ENCODE measurements around the gene LYG1. TPM values are rescaled to one million over a fixed set of nuclear protein-coding genes. Genes with fewer than 3 reads are reported as not detected.
A peak's percentile ranks its signal among the peaks of the same experiment; 100 is the strongest.

LYG1 gene
- total and polyA plus RNA-seq, 2 of the 4 experiments (the other 2 are of a cell fraction) = 1.2 TPM; not detected in 1

DNA sequence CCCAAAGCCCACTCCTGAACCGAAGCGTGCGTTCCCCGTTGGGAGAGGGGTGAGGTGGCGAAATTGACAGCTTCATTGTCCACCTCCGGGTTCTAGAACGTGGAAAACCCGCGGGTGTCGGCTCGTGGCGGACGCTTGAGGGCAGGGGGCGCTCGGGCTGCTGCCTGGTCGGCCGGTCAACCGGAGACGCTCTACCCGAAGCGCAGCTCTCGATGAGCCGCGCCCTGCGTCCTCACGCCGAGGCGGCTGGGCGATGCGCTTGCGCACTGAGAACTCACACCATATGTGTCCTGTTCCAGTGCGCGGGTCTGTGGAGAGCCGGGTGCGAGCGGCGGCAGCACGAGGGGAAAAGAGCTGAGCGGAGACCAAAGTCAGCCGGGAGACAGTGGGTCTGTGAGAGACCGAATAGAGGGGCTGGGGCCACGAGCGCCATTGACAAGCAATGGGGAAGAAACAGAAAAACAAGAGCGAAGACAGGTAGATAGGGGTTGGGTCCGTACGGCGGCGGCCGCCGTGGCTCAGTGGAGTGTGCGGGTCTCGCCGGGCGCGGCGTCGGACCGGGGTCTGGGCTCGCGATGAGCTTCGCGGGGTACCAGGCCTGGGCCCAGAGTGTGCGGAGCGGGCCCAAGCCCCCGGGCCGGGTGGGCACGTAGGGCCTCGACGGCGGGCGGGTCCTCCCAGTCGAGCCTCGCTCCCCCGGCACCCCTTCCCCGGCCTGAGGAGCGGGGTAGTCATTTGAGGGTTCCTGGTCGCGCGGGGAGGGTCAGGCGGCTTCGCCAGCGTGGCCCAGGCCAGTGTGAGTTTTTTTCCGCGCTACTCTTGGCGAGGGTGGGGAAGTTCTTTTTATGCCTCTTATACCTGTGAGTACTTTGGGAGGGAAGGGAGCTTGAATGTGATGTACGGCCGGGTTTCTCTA is 36.4 kb upstream of the LYG1 start, which contains the start of gene EIF5B:
Gene EIF5B, plus strand, starts transcription at position 277 of the 916 bp plus-strand sequence. Its CDS starts 166 bp downstream, at position 443.
- peak; percentile 86 for ATAC-seq (ENCODE audit: low read depth)
- Histone ChIP-seq H3K9me3 (ENCODE audit: control insufficient read depth, insufficient read depth, low read length) (no peaks in the 10 kb centered on the region), H3K4ac (ENCODE audit: low read depth, low read length) (peak within 1 kb of the TSS; percentile 71), H4K20me1 (ENCODE audit: insufficient read depth, low read length) (peaks cover 25% of the 10 kb centered on the region; the same call in 1 of the 2 replicates), H2BK5ac (ENCODE audit: low read depth, low read length, poor library complexity, severe bottlenecking) (peak within 1 kb of the TSS; percentile 61), H2AFZ (replicated peaks; ENCODE audit: low read length, poor library complexity) (peak within 1 kb of the TSS; percentile 98), H2BK120ac (ENCODE audit: low read depth, low read length) (0 out of 2 replicates have a peak within 1 kb of the TSS, but pooled peaks have one; percentile 29), H2BK20ac (ENCODE audit: low read depth, low read length) (no peak within 1 kb of the TSS), H3K4me2 (ENCODE audit: low read depth, low read length) (peak within 1 kb of the TSS; percentile 94), H2AK5ac (ENCODE audit: low read depth, low read length) (no peak within 1 kb of the TSS; the same call in 1 of the 2 replicates), H2BK15ac (ENCODE audit: low read depth, low read length) (no peak within 1 kb of the TSS), H3K9me1 (ENCODE audit: insufficient read depth, low read length) (no peaks in the 10 kb centered on the region), H3K27me3 (ENCODE audit: control insufficient read depth, insufficient read depth, low read length) (no peaks in the 10 kb centered on the region), H3K4me3 (ENCODE audit: insufficient read depth, low read depth, low read length) (peak within 1 kb of the TSS; percentile 69), H4K5ac (ENCODE audit: low read depth, low read length) (peak within 1 kb of the TSS; percentile 63; the same call in 1 of the 2 replicates), H3K18ac (ENCODE audit: low read depth, low read length) (peak within 1 kb of the TSS; percentile 34; the same call in 1 of the 2 replicates), H3K9ac (ENCODE audit: low read depth, low read length) (peak within 1 kb of the TSS; percentile 76), H3K14ac (replicated peaks; ENCODE audit: low read depth, low read length) (peak within 1 kb of the TSS; percentile 68), H4K8ac (ENCODE audit: low read depth in 2 of 2, low read length in 2 of 2) (peak within 1 kb of the TSS; percentile 78 to 92), H3K36me3 (ENCODE audit: control insufficient read depth, insufficient read depth, low read length) (peaks cover 1% of the 10 kb centered on the region; the same call in 1 of the 2 replicates), H3K27ac (ENCODE audit: insufficient read depth, low read length) (peak within 1 kb of the TSS; percentile 75), H3K23ac (ENCODE audit: low read depth, low read length) (peak within 1 kb of the TSS; percentile 90), H3K56ac (ENCODE audit: extremely low read depth, insufficient read depth, low read length) (peak within 1 kb of the TSS; percentile 51), H3K4me1 (ENCODE audit: control insufficient read depth, insufficient read depth, low read length) (no peaks in the 10 kb centered on the region), H2AK9ac (replicated peaks; ENCODE audit: low read depth, low read length, poor library complexity) (peak within 1 kb of the TSS; percentile 50), H3K79me1 (ENCODE audit: low read depth in 1 of 2, low read length in 2 of 2) (peaks cover 0 to 35% of the 10 kb centered on the region in 2 experiments; a peak in 3 of 4 replicates), H4K91ac (ENCODE audit: insufficient read depth, low read depth, low read length) (peak within 1 kb of the TSS; percentile 28; the same call in 1 of the 2 replicates)
- dilution Hi-C loops (cut with HindIII; ENCODE audit: low sequenced_read_pairs, unreplicated experiment) (no loop called here), in situ Hi-C loops (cut with MboI; ENCODE audit: low sequenced_read_pairs) (loop anchor here (10.0 kb wide), 1 partner anchor 153 kb away; the partner anchor contains the start of genes MITD1 and MRPL30), intact Hi-C loops (cut with micrococcal nuclease) (loop anchor here (1.0 kb wide), 1 partner anchor 153 kb away; the partner anchor contains the start of gene REV1)
- ChIA-PET CTCF (interaction anchor here (0.7 to 1.3 kb wide), 5 partner anchors 13 to 461 kb away, joined by 3 to 4 read pairs (median 3); no protein-coding TSS in a partner anchor), POLR2A (ENCODE audit: unreplicated experiment) (no interaction called here)
- peak; percentile 95 for DNase-seq
- no TSS peak for BruUV-seq (replicated peaks)
- WGBS, 2 experiments (ENCODE audit: extremely low coverage in 2 of 2, insufficient read length in 1 of 2) = 2% methylated on average over 44 of the region's 87 CpGs; no CpG with 5 or more reads in 1 of the 2 experiments
- TF ChIP-seq SMC3 (IDR thresholded peaks at IDR 0.05; ENCODE audit: low read depth, low read length) = peak; percentile 21
- no peak for TF ChIP-seq ELK1 (IDR thresholded peaks at IDR 0.05; ENCODE audit: borderline replicate concordance, low read depth, low read length)
- no peak for TF ChIP-seq USF2 (IDR thresholded peaks at IDR 0.05; ENCODE audit: low read depth, low read length)
- TF ChIP-seq RFX5 (IDR thresholded peaks at IDR 0.05; ENCODE audit: low read depth, low read length) = no peak
- TF ChIP-seq MAZ (IDR thresholded peaks at IDR 0.05; ENCODE audit: borderline replicate concordance, low read depth, low read length) = no peak
- TF ChIP-seq, protein P1, sequence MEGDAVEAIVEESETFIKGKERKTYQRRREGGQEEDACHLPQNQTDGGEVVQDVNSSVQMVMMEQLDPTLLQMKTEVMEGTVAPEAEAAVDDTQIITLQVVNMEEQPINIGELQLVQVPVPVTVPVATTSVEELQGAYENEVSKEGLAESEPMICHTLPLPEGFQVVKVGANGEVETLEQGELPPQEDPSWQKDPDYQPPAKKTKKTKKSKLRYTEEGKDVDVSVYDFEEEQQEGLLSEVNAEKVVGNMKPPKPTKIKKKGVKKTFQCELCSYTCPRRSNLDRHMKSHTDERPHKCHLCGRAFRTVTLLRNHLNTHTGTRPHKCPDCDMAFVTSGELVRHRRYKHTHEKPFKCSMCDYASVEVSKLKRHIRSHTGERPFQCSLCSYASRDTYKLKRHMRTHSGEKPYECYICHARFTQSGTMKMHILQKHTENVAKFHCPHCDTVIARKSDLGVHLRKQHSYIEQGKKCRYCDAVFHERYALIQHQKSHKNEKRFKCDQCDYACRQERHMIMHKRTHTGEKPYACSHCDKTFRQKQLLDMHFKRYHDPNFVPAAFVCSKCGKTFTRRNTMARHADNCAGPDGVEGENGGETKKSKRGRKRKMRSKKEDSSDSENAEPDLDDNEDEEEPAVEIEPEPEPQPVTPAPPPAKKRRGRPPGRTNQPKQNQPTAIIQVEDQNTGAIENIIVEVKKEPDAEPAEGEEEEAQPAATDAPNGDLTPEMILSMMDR (conservative IDR thresholded peaks at IDR 0.05; ENCODE audit: low read depth, low read length) = peak; percentile 73
- peak; percentile 53; the same call in 1 of the 2 replicates for TF ChIP-seq BHLHE40 (IDR thresholded peaks at IDR 0.05; ENCODE audit: low read depth, low read length)
- no peak for TF ChIP-seq FOS (IDR thresholded peaks at IDR 0.05; ENCODE audit: low read depth, low read length)
- no peak for TF ChIP-seq MAFK (IDR thresholded peaks at IDR 0.05; ENCODE audit: low read depth, low read length)
- peak; percentile 40; the same call in 1 of the 2 replicates for TF ChIP-seq POLR2A (IDR thresholded peaks at IDR 0.05; ENCODE audit: low read depth, low read length)
- peak; percentile 6; the same call in 1 of the 2 replicates for TF ChIP-seq NFE2L2 (IDR thresholded peaks at IDR 0.05; ENCODE audit: low read depth, low read length)
- peak; percentile 92; the same call in 1 of the 2 replicates for TF ChIP-seq MXI1 (IDR thresholded peaks at IDR 0.05; ENCODE audit: borderline replicate concordance, low read depth, low read length)

Data from IMR-90 (cell line).